Amniotic stem cell (primary cell): ENCODE data around the gene MYO5C.
"Not testable (repeated sequence)": the region's sequence is repeated elsewhere in the genome, so short reads cannot be mapped to it uniquely, and the experiment has no call there.

ENCODE experiments used
- DNase-seq: peaks from one replicate; lab custom pipeline; 2025; lab: John Stamatoyannopoulos, UW

Gene MYO5C

GRCh38 chr15:52303093-52303772 lies 7.6 kb upstream of the MYO5C start:
- DNase-seq, result no peak

GRCh38 chr15:52301265-52301847 lies 5.8 kb upstream of the MYO5C start:
- DNase-seq, result no peak

GRCh38 chr15:52294881-52295420 lies 653 bp downstream of the MYO5C start:
- DNase-seq, result no peak

GRCh38 chr15:52292780-52293392 lies 2.7 kb downstream of the MYO5C start:
- no peak for DNase-seq

DNA sequence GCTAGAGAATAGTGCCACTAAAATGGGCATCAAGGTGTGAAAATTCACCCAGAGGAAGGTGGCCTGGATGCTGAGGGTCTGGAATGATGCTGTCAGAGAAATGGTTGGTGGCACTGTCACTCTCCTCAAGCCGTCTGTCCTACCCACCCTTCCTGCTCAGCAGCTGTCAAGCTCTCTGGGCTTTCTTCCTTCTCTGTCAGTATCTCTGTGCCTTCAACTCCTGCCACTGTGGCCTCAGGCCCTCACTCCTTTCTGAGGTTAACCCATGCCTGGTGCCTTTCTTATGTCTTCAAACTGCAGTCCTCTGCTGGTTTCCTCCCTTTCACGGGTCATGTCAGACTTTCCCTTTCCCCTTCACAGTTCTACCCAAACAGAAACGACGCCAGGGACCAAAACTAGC lies 4.4 kb downstream of the MYO5C start:
- no peak for DNase-seq

DNA sequence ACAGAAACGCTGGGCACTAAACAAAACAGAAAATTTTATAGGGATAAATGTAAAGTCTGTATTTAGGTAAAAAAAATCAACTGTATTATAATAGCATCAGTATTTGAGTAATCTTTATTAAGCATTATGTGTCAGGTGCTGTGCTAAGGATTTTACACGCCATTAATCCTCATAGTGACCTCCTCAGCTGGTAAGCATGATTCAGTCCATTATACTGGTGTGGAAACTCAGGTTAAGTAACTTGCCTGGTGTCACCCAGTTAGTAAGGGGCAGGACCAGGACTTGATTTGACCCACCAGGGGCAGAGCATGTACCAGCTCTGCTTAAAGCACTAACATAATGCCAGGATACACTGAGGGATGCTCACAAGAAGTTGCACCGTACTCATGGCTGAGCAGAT lies 4.8 kb downstream of the MYO5C start:
- DNase-seq, result no peak

- DNase-seq, result no peak
Measured at GRCh38 chr15:52290329-52290728, 5.3 kb downstream of the MYO5C start.

DNA sequence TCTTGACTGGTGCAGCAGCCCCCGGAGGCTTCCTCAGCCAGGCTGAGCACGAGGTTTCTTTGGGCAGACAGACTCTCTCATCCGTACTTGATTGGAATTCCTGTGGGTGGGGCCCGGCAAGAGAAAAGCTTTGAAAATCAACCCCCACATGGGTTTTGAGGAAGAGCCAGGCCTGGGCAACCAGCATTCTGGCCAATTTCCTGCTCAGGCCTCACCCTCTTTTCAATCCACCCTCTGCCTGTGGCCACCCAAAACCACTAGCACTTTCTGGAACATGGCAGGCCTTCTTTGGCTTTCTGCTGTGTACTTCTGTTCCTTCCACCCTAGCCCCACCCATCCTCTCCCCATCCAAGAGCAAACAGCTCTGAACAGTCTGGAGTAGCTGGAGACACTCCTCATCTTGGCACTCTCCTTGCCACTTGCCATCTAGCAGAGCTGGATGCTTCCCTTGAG lies 5.9 kb downstream of the MYO5C start:
- no peak for DNase-seq

- DNase-seq, result no peak
Measured at GRCh38 chr15:52288986-52289385, 6.6 kb downstream of the MYO5C start.

GRCh38 chr15:52288051-52288942 lies 7.3 kb downstream of the MYO5C start:
- no peak for DNase-seq

DNA sequence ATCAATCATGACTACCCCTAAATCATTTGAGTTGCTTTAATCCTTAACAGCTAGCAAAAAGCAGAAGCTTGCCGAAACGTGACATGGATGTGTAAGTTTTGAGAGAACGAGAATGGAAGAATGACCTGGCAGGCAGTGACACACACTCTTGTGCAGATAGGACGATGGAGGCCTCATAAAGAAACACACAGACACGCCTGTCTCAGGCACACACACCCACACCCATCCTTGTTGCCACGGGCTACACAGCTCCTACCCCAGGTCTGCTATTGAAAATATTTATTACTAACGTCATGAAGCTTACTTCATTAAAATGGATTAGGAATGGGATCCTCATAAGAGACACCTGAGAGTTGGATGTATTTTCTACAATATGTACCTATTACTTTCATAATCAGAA lies 8.5 kb downstream of the MYO5C start:
- no peak for DNase-seq

DNA sequence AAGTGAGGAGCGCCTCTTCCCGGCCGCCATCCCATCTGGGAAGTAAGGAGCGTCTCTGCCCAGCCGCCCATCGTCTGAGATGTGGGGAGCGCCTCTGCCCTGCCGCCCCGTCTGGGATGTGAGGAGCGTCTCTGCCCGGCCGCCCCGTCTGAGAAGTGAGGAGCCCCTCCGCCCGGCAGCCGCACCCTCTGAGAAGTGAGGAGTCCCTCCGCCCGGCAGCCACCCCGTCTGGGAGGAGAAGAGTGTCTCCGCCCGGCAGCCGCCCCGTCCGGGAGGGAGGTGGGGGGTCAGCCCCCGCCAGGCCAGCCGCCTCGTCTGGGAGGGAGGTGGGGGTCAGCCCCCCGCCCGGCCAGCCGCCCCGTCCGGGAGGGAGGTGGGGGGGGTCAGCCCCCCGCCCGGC lies 9.7 kb downstream of the MYO5C start:
- DNase-seq, result not testable (repeated sequence)

DNA sequence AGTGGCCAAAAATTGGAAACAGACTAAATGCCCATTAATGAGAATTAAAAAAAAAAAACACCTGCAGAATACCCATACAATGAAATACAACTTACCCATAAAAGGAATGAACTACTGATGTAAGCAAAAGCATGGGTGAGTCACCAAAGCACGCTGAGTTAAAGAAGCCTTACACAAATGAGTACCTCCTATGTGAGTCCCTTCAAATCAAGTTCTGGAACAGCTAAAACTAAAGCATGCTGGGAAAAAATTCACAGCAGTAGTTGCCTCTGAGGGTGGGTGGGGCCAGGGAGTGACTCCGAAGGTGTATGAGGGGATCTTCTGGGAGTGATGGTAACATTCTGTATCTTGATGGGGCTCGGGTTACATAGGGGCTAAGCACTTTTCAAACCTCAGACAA lies 11.4 kb downstream of the MYO5C start:
- no peak for DNase-seq

GRCh38 chr15:52283281-52283680 lies 12.3 kb downstream of the MYO5C start:
- no peak for DNase-seq

DNA sequence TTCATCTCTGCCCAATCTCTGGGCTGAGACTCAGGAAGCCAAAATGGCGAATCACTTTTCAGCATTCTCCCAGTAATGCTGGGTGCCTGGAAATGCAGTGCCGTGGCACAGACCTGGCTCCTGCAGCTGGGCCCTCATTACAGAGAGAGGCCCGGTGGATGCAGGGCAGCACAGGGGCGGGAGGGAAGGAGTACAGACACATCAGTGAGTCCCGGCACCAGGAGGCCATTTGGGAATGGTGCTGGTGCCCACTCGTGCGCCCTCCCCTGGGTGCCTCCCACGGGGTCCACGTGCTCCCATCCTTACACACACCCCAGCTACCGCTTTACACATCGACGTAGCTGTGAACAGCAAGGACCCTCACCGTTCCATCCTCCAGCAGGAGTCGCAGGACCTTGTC lies 13.2 kb downstream of the MYO5C start:
- DNase-seq, result no peak

GRCh38 chr15:52281085-52282035 lies 14.2 kb downstream of the MYO5C start:
- no peak for DNase-seq

DNA sequence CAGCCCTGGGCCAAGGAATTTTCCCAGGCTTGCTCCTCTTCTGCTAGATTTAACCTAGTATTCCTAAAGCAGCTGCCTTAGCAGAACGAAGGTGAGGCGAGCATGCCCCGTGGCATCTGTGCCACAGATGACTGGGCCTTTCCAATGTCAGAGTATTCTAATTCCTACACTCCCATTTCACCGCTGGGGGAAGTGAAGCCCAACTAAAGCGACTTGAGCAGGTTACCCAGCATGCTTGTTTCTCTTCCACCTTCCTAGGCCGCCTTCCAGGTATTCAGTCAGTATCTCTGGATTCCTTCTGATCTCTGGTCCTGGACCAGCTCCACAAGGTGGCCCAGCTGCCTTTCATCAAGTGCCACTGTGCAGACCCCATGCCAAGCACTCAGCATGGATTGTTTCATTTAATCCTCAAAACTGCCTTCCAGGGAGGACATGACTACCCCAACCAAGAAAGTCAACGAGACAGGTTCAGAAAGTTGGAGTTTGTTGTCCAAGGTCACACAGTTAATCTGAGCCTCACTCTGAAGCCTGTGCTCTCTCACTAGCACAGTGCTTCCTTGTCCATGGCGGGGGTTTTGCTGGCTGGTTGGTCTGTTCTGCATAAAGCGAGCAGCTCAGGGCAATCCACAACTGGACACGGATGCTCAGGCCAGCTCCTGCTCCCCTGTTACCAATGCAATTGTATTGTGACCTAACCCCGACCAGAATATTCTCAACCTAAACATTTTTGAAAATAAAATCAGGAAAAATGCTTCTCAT lies 15.1 kb downstream of the MYO5C start:
- no peak for DNase-seq

DNA sequence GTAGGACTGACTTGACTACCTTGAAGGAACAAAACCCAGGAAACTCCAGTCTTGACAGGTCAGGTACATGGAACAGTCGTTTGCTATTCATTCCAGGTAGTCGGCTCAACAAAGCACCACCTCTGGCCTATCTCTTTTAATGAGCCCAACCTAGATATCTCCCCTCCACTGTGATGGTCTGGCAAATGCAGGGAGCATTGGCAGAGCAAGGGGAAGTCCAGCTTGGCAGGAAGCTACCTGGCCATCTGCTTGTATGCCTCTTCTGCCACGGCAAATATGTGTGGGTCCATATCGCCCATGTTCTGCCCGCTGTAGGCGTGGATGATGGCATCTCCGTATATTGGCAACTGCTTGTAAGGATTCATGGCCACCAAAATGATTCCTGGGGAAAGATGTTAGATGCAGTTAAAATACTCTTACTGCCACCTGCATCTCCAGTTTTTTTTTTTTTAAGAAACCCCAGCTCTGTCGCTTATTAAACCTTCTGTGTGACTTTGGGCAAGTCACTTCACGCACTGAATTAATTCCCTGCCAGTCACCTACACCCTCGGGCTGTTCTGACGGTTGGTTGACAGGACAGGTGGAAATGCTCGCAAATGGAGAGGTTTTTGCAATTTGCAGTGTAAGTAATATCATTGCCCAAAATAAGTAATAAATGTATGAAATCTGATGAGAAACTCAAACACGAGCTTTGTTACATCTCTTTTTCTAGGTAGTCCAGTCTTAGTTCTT lies 16.8 kb downstream of the MYO5C start:
- no peak for DNase-seq

GRCh38 chr15:52278135-52278534 lies 17.5 kb downstream of the MYO5C start:
- DNase-seq, result no peak

GRCh38 chr15:52277575-52277974 lies 18.0 kb downstream of the MYO5C start:
- DNase-seq, result no peak
